Glutamatergic neuron (in vitro differentiated cells): ENCODE results near the gene THAP11. TPM values are rescaled to one million over a fixed set of nuclear protein-coding genes. Genes with fewer than 3 reads are reported as not detected.

Experiments used
- DNase-seq: peaks from one replicate; pipeline ENCODE4 v3.0.0; 2022
- H3K27ac Mint-ChIP-seq: one replicate; pipeline ENCODE4 v1.8.0; 2020; ENCODE audit warnings: mild to moderate bottlenecking, mixed read lengths, inconsistent platforms; ENCODE audit not compliant: unreplicated experiment
- H3K27me3 Mint-ChIP-seq: one replicate; pipeline ENCODE4 v1.8.0; 2020; ENCODE audit warnings: mild to moderate bottlenecking, moderate library complexity, mixed read lengths, inconsistent platforms; ENCODE audit not compliant: unreplicated experiment
- H3K36me3 Mint-ChIP-seq: one replicate; pipeline ENCODE4 v1.8.0; 2020; ENCODE audit warnings: mild to moderate bottlenecking, mixed read lengths, inconsistent platforms; ENCODE audit not compliant: unreplicated experiment
- H3K4me1 Mint-ChIP-seq: one replicate; pipeline ENCODE4 v1.8.0; 2020; ENCODE audit warnings: mild to moderate bottlenecking, low read depth, mixed read lengths, inconsistent platforms; ENCODE audit not compliant: unreplicated experiment
- H3K4me3 Mint-ChIP-seq: one replicate; pipeline ENCODE4 v1.8.0; 2020; ENCODE audit warnings: mild to moderate bottlenecking, mixed read lengths, inconsistent platforms; ENCODE audit not compliant: unreplicated experiment
- H3K9me3 Mint-ChIP-seq: one replicate; pipeline ENCODE4 v1.8.0; 2020; ENCODE audit warnings: mild to moderate bottlenecking, moderate library complexity, mixed read lengths, inconsistent platforms; ENCODE audit not compliant: unreplicated experiment
- total RNA-seq: library from RNA; stranded (reverse); fragmentation: NEBNext Ultra II Directional; extraction: Animal tissue kit (Norgen Biotek cat#: 25700); gene quantifications from one replicate; pipeline ENCODE4 v1.2.1, GENCODE V29; 2021; ENCODE audit not compliant: unreplicated experiment
- TF ChIP-seq, protein P1 (sequence below): fragments of 200-600 bp; sonication (generic); IDR thresholded peaks from one replicate; pipeline ENCODE4 v1.5.0; 2021; ENCODE audit not compliant: partially characterized antibody, unreplicated experiment

The THAP11 gene
- total RNA-seq, 1 donor from 2014 or later, result 23.1 TPM

DNA sequence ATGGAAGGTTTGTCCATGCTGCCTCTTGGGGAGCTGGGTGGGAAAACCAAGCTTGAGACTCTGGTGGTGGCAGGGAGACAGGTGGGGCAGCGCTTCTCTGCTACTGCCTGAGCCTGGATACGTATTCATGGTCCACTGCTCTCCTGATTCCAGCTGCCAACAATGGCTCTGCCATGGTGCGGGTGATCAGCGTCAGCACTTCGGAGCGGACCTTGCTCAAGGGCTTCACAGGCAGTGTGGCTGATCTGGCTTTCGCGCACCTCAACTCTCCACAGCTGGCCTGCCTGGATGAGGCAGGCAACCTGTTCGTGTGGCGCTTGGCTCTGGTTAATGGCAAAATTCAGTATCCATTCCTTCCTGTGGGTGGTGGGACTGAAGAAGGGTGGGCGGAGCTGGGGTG lies 34.9 kb downstream of the THAP11 start:
- Mint-ChIP-seq H3K9me3 (peaks cover 10% of the 10 kb centered on the region), H3K36me3 (no peaks in the 10 kb centered on the region), H3K4me3 (no peak overlapping the region), H3K27ac (no peak overlapping the region), H3K27me3 (peaks cover 6% of the 10 kb centered on the region), H3K4me1 (peaks cover 14% of the 10 kb centered on the region)
- no peak for DNase-seq
- TF ChIP-seq, protein P1, sequence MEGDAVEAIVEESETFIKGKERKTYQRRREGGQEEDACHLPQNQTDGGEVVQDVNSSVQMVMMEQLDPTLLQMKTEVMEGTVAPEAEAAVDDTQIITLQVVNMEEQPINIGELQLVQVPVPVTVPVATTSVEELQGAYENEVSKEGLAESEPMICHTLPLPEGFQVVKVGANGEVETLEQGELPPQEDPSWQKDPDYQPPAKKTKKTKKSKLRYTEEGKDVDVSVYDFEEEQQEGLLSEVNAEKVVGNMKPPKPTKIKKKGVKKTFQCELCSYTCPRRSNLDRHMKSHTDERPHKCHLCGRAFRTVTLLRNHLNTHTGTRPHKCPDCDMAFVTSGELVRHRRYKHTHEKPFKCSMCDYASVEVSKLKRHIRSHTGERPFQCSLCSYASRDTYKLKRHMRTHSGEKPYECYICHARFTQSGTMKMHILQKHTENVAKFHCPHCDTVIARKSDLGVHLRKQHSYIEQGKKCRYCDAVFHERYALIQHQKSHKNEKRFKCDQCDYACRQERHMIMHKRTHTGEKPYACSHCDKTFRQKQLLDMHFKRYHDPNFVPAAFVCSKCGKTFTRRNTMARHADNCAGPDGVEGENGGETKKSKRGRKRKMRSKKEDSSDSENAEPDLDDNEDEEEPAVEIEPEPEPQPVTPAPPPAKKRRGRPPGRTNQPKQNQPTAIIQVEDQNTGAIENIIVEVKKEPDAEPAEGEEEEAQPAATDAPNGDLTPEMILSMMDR, result no peak

DNA sequence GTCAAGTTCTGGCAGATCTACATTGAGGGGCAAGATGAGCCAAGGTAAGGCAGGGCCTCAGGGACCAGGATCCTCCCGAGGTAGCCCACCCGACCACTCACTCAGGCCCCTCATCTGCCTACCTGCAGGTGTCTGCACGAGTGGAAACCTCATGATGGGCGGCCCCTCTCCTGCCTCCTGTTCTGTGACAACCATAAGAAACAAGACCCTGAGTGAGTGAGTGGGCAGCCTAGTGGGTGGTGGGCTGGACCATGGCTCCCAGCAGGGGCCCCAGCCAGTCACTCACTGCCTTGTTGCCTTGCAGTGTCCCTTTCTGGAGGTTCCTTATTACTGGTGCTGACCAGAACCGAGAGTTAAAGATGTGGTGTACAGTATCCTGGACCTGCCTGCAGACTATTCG lies 36.1 kb downstream of the THAP11 start:
- TF ChIP-seq, protein P1, result no peak
- Mint-ChIP-seq H3K27ac (no peak overlapping the region), H3K4me3 (no peak overlapping the region), H3K27me3 (peaks cover 6% of the 10 kb centered on the region), H3K36me3 (no peaks in the 10 kb centered on the region), H3K4me1 (peaks cover 16% of the 10 kb centered on the region), H3K9me3 (peaks cover 10% of the 10 kb centered on the region)
- DNase-seq, result no peak

DNA sequence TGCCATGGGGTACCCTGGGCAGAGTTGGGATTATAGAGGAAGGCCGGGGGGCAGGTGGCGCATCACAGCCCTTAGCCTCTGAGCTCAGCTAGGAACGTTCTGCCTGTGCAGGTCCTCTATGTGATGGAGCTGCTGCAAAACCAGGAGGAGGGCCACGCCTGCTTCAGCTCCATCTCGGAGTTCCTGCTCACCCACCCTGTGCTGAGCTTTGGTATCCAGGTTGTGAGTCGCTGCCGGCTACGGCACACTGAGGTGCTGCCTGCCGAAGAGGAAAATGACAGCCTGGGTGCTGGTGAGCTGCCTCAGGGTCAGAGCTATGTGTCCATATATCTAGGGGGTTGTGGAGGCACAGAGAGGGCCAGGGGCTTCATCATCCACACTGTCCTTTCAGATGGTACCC lies 36.7 kb downstream of the THAP11 start:
- H3K9me3 Mint-ChIP-seq, result peaks cover 12% of the 10 kb centered on the region

DNA sequence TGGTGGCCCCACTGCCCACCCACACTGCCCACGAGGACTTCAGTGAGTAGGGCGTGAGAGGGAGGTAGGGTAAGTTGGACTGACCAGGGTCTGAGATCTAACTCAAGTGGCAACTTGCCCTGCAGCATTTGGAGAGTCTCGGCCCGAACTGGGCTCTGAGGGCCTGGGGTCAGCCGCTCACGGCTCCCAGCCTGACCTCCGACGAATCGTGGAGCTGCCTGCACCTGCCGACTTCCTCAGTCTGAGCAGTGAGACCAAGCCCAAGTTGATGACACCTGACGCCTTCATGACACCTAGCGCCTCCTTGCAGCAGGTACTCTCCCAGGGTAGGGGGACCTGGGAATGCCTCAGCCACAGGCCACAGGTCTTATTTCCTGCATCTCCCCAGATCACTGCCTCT lies 37.3 kb downstream of the THAP11 start:
- H3K27ac Mint-ChIP-seq, result no peak overlapping the region
- no peaks in the 10 kb centered on the region for H3K36me3 Mint-ChIP-seq
- no peak for DNase-seq
- H3K4me3 Mint-ChIP-seq, result no peak overlapping the region
- peaks cover 7% of the 10 kb centered on the region for H3K27me3 Mint-ChIP-seq
- TF ChIP-seq, protein P1, result no peak
- peaks cover 13% of the 10 kb centered on the region for H3K4me1 Mint-ChIP-seq
- H3K9me3 Mint-ChIP-seq, result peaks cover 12% of the 10 kb centered on the region

More for the DNA sequence above, 36.7 kb downstream of the THAP11 start:
- Mint-ChIP-seq H3K27ac (no peak overlapping the region), H3K4me3 (no peak overlapping the region), H3K4me1 (peaks cover 15% of the 10 kb centered on the region), H3K27me3 (peaks cover 6% of the 10 kb centered on the region), H3K36me3 (no peaks in the 10 kb centered on the region)
- no peak for DNase-seq
- TF ChIP-seq, protein P1, result no peak

DNA sequence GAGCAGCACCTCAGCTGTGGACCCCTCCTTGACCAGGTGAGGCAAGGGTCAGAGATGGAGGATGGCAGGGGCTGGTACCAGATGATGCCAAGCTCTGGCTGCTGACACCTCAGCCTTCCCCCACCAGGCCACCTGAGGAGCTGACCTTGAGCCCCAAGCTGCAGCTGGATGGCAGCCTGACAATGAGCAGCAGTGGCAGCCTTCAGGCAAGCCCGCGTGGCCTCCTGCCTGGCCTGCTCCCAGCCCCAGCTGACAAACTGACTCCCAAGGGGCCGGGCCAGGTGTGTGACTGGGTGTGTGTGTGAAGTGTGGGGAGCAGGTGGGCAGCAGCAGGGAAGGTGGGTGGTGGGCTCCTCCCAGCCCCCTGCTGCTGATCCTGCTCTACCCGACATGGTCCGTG lies 37.8 kb downstream of the THAP11 start:
- Mint-ChIP-seq H3K4me3 (no peak overlapping the region), H3K27me3 (peaks cover 8% of the 10 kb centered on the region), H3K27ac (no peak overlapping the region), H3K4me1 (peaks cover 11% of the 10 kb centered on the region), H3K36me3 (no peaks in the 10 kb centered on the region), H3K9me3 (peaks cover 12% of the 10 kb centered on the region)
- TF ChIP-seq, protein P1, result no peak
- no peak for DNase-seq
